ENCODE results near the gene PLA2G4A. TPM values are rescaled to one million over a fixed set of nuclear protein-coding genes. Genes with fewer than 3 reads are reported as not detected.

The PLA2G4A gene
- total and polyA plus RNA-seq, 2 experiments from 2014 or later: 1.1 to 3.8 TPM

DNA sequence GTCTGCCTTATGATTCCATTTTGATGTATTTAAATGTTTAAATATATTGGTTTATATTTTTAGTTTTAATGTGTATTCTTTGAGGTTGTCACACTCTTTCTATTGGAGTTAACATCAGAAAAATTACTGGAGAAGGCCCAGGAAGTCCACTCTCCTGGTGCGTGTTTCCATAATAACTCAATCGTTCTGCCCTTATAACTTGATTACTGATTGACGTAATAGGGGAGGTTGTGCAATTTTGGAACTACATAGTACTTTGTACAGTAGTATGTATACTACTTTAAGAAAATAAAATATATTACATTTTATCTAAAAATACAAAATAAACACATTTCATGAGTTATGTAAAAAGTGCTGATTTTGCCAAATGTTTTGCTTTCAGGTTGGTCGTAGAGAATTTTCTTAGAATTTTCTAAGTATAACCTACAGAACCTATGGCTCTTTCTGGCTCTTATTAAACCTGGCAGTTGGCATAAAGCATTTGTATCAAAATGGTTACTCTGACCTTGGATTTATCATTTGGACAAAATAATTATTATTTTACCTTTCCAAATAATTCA is 5.7 kb downstream of the PLA2G4A start:
- Histone ChIP-seq H3K9me2 (ENCODE audit: insufficient read depth) (no peaks in the 10 kb centered on the region), H3F3A (replicated peaks; ENCODE audit: low read depth) (no peaks in the 10 kb centered on the region)
- ATAC-seq: no peak

More for the DNA sequence above, 5.7 kb downstream of the PLA2G4A start:
- no peak overlapping the region for H2AFZ ChIP-seq
- no peak overlapping the region for H3K4me2 ChIP-seq
- H3K4me1 ChIP-seq (ENCODE audit: insufficient read depth): no peaks in the 10 kb centered on the region
- Mint-ChIP-seq H3K36me3 (ENCODE audit: low read depth) (no peaks in the 10 kb centered on the region), H3K4me1 (peaks cover 3% of the 10 kb centered on the region; the same call in 2 of the 3 replicates), H3K27me3 (ENCODE audit: insufficient read depth, low read depth, poor library complexity) (no peaks in the 10 kb centered on the region), H3K4me3 (no peak overlapping the region), H3K27ac (no peak overlapping the region), H3K9me3 (no peaks in the 10 kb centered on the region)
- no peak for DNase-seq (ENCODE audit: low spot score)
- H3K36me3 ChIP-seq (ENCODE audit: insufficient read depth): no peaks in the 10 kb centered on the region
- TF ChIP-seq JUNB (IDR thresholded peaks at IDR 0.05; ENCODE audit: unreplicated experiment) (no peak), ZNF114 (CRISPR knock-in tag; IDR thresholded peaks at IDR 0.05) (no peak), EZH2phosphoT487 (IDR thresholded peaks at IDR 0.05; ENCODE audit: unreplicated experiment) (no peak), CREB1 (CRISPR knock-in tag; IDR thresholded peaks at IDR 0.05; ENCODE audit: low read depth) (no peak), ZNF331 (CRISPR knock-in tag; IDR thresholded peaks at IDR 0.05; ENCODE audit: low read depth) (no peak), EZH2 (IDR thresholded peaks at IDR 0.05; ENCODE audit: low read depth, unreplicated experiment) (no peak), STAT1 (IDR thresholded peaks at IDR 0.05; ENCODE audit: unreplicated experiment) (no peak), POLR2AphosphoS5 (IDR thresholded peaks at IDR 0.05; ENCODE audit: low read depth) (no peak), NANOG (IDR thresholded peaks at IDR 0.05; ENCODE audit: borderline replicate concordance) (no peak)
- TF ChIP-seq, protein P1, sequence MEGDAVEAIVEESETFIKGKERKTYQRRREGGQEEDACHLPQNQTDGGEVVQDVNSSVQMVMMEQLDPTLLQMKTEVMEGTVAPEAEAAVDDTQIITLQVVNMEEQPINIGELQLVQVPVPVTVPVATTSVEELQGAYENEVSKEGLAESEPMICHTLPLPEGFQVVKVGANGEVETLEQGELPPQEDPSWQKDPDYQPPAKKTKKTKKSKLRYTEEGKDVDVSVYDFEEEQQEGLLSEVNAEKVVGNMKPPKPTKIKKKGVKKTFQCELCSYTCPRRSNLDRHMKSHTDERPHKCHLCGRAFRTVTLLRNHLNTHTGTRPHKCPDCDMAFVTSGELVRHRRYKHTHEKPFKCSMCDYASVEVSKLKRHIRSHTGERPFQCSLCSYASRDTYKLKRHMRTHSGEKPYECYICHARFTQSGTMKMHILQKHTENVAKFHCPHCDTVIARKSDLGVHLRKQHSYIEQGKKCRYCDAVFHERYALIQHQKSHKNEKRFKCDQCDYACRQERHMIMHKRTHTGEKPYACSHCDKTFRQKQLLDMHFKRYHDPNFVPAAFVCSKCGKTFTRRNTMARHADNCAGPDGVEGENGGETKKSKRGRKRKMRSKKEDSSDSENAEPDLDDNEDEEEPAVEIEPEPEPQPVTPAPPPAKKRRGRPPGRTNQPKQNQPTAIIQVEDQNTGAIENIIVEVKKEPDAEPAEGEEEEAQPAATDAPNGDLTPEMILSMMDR (conservative IDR thresholded peaks at IDR 0.05; ENCODE audit: low read depth in 2 of 2): no peak
- TF ChIP-seq, protein P2, sequence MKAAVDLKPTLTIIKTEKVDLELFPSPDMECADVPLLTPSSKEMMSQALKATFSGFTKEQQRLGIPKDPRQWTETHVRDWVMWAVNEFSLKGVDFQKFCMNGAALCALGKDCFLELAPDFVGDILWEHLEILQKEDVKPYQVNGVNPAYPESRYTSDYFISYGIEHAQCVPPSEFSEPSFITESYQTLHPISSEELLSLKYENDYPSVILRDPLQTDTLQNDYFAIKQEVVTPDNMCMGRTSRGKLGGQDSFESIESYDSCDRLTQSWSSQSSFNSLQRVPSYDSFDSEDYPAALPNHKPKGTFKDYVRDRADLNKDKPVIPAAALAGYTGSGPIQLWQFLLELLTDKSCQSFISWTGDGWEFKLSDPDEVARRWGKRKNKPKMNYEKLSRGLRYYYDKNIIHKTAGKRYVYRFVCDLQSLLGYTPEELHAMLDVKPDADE (IDR thresholded peaks at IDR 0.05): no peak
- TF ChIP-seq, protein P3, sequence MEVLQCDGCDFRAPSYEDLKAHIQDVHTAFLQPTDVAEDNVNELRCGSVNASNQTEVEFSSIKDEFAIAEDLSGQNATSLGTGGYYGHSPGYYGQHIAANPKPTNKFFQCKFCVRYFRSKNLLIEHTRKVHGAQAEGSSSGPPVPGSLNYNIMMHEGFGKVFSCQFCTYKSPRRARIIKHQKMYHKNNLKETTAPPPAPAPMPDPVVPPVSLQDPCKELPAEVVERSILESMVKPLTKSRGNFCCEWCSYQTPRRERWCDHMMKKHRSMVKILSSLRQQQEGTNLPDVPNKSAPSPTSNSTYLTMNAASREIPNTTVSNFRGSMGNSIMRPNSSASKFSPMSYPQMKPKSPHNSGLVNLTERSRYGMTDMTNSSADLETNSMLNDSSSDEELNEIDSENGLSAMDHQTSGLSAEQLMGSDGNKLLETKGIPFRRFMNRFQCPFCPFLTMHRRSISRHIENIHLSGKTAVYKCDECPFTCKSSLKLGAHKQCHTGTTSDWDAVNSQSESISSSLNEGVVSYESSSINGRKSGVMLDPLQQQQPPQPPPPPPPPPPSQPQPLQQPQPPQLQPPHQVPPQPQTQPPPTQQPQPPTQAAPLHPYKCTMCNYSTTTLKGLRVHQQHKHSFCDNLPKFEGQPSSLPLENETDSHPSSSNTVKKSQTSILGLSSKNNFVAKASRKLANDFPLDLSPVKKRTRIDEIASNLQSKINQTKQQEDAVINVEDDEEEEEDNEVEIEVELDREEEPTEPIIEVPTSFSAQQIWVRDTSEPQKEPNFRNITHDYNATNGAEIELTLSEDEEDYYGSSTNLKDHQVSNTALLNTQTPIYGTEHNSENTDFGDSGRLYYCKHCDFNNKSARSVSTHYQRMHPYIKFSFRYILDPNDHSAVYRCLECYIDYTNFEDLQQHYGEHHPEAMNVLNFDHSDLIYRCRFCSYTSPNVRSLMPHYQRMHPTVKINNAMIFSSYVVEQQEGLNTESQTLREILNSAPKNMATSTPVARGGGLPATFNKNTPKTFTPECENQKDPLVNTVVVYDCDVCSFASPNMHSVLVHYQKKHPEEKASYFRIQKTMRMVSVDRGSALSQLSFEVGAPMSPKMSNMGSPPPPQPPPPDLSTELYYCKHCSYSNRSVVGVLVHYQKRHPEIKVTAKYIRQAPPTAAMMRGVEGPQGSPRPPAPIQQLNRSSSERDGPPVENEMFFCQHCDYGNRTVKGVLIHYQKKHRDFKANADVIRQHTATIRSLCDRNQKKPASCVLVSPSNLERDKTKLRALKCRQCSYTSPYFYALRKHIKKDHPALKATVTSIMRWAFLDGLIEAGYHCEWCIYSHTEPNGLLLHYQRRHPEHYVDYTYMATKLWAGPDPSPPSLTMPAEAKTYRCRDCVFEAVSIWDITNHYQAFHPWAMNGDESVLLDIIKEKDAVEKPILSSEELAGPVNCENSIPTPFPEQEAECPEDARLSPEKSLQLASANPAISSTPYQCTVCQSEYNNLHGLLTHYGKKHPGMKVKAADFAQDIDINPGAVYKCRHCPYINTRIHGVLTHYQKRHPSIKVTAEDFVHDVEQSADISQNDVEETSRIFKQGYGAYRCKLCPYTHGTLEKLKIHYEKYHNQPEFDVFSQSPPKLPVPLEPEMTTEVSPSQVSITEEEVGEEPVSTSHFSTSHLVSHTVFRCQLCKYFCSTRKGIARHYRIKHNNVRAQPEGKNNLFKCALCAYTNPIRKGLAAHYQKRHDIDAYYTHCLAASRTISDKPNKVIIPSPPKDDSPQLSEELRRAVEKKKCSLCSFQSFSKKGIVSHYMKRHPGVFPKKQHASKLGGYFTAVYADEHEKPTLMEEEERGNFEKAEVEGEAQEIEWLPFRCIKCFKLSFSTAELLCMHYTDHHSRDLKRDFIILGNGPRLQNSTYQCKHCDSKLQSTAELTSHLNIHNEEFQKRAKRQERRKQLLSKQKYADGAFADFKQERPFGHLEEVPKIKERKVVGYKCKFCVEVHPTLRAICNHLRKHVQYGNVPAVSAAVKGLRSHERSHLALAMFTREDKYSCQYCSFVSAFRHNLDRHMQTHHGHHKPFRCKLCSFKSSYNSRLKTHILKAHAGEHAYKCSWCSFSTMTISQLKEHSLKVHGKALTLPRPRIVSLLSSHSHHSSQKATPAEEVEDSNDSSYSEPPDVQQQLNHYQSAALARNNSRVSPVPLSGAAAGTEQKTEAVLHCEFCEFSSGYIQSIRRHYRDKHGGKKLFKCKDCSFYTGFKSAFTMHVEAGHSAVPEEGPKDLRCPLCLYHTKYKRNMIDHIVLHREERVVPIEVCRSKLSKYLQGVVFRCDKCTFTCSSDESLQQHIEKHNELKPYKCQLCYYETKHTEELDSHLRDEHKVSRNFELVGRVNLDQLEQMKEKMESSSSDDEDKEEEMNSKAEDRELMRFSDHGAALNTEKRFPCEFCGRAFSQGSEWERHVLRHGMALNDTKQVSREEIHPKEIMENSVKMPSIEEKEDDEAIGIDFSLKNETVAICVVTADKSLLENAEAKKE (CRISPR knock-in tag; IDR thresholded peaks at IDR 0.05): no peak
- TF ChIP-seq, protein P4, sequence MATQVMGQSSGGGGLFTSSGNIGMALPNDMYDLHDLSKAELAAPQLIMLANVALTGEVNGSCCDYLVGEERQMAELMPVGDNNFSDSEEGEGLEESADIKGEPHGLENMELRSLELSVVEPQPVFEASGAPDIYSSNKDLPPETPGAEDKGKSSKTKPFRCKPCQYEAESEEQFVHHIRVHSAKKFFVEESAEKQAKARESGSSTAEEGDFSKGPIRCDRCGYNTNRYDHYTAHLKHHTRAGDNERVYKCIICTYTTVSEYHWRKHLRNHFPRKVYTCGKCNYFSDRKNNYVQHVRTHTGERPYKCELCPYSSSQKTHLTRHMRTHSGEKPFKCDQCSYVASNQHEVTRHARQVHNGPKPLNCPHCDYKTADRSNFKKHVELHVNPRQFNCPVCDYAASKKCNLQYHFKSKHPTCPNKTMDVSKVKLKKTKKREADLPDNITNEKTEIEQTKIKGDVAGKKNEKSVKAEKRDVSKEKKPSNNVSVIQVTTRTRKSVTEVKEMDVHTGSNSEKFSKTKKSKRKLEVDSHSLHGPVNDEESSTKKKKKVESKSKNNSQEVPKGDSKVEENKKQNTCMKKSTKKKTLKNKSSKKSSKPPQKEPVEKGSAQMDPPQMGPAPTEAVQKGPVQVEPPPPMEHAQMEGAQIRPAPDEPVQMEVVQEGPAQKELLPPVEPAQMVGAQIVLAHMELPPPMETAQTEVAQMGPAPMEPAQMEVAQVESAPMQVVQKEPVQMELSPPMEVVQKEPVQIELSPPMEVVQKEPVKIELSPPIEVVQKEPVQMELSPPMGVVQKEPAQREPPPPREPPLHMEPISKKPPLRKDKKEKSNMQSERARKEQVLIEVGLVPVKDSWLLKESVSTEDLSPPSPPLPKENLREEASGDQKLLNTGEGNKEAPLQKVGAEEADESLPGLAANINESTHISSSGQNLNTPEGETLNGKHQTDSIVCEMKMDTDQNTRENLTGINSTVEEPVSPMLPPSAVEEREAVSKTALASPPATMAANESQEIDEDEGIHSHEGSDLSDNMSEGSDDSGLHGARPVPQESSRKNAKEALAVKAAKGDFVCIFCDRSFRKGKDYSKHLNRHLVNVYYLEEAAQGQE (IDR thresholded peaks at IDR 0.05; ENCODE audit: unreplicated experiment): no peak
- H3K79me2 ChIP-seq (replicated peaks; ENCODE audit: insufficient read depth): no peaks in the 10 kb centered on the region
- H3K27me3 ChIP-seq (ENCODE audit: insufficient read depth): peaks cover 6% of the 10 kb centered on the region
- H3K27ac ChIP-seq (ENCODE audit: low read depth): no peak overlapping the region
- no peaks in the 10 kb centered on the region for H4K20me1 ChIP-seq (replicated peaks; ENCODE audit: insufficient read depth)
- H3K4me3 ChIP-seq: no peak overlapping the region
